ENCODE data around the gene CHD9. TPM values are rescaled to one million over a fixed set of nuclear protein-coding genes. Genes with fewer than 3 reads are reported as not detected.
"Not testable (repeated sequence)": the region's sequence is repeated elsewhere in the genome, so short reads cannot be mapped to it uniquely, and the experiment has no call there.

Gene CHD9
- total RNA-seq, 2 donors from 2014 or later: 29.2 to 38.1 TPM

DNA sequence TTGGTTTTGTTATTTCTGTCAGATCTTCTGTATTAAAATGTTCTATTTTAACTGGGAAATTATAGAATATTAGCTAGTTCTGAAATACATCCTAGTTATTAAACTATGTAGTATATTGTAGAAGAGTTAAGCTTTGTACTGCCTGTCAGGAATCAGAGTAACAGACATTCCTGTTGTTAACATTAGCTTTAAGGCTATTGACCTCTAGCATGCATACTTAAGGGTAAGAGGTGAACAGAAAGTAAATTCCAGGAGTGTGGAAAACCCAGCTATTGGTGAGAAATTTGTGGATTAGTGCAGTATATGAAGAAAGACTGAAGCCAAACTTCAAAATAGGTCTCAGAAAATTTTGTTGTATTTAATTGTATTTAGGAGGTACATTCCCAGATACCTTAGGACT, 111.3 kb downstream of the CHD9 start:
- Mint-ChIP-seq H3K9me3 (no peaks in the 10 kb centered on the region), H3K36me3 (no peaks in the 10 kb centered on the region)
- no peak for ATAC-seq

GRCh38 chr16:53168744-53169143, 114.0 kb downstream of the CHD9 start:
- H3K27me3 Mint-ChIP-seq: no peaks in the 10 kb centered on the region
- peaks cover 0 to 5% of the 10 kb centered on the region in 2 donors for H3K4me1 Mint-ChIP-seq (ENCODE audit: low read depth in 2 of 2)
- ATAC-seq: no peak
- no peak overlapping the region for H3K4me3 Mint-ChIP-seq
- no peak overlapping the region for H3K27ac Mint-ChIP-seq
- H3K36me3 Mint-ChIP-seq: no peaks in the 10 kb centered on the region
- no peaks in the 10 kb centered on the region for H3K9me3 Mint-ChIP-seq
- no peak for DNase-seq (ENCODE audit: low spot score)

More for the DNA sequence above, 111.3 kb downstream of the CHD9 start:
- H3K27ac Mint-ChIP-seq: no peak overlapping the region
- H3K4me3 Mint-ChIP-seq: no peak overlapping the region
- no peaks in the 10 kb centered on the region for H3K27me3 Mint-ChIP-seq
- no peak for DNase-seq (ENCODE audit: low spot score)
- peaks cover 0 to 5% of the 10 kb centered on the region in 2 donors for H3K4me1 Mint-ChIP-seq (ENCODE audit: low read depth in 2 of 2)

GRCh38 chr16:53172517-53172916, 117.7 kb downstream of the CHD9 start:
- Mint-ChIP-seq H3K36me3 (no peaks in the 10 kb centered on the region), H3K27ac (no peak overlapping the region), H3K9me3 (no peaks in the 10 kb centered on the region), H3K27me3 (no peaks in the 10 kb centered on the region), H3K4me3 (no peak overlapping the region), H3K4me1 (ENCODE audit: low read depth in 2 of 2) (no peaks in the 10 kb centered on the region)
- DNase-seq (ENCODE audit: low spot score) (no peak), ATAC-seq (no peak)

DNA sequence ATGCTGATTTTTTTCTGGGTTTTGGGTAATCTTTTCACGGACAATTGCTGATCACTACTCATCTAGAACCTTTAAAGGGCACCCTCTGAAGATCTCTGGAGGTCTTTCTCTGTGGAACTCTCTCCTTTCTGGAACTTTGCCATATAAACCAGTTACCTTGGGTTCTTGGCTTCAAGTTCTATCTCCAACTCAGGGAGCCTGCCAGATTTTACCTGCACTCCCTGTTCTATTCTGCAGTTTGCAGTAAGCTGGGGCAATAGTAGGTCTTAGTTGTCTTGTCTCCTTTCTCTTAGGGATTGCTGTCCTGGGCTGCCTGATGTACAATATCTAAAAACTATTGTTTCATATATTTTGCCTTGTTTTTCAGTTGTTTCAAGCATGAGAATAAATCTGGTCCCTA, 120.3 kb downstream of the CHD9 start:
- DNase-seq (ENCODE audit: low spot score): no peak
- H3K27me3 Mint-ChIP-seq: no peaks in the 10 kb centered on the region
- H3K27ac Mint-ChIP-seq: no peak overlapping the region
- H3K36me3 Mint-ChIP-seq: no peaks in the 10 kb centered on the region
- ATAC-seq: no peak
- no peaks in the 10 kb centered on the region for H3K9me3 Mint-ChIP-seq
- H3K4me3 Mint-ChIP-seq: no peak overlapping the region
- no peaks in the 10 kb centered on the region for H3K4me1 Mint-ChIP-seq (ENCODE audit: low read depth in 2 of 2)

GRCh38 chr16:53176434-53176833, 121.6 kb downstream of the CHD9 start:
- Mint-ChIP-seq H3K9me3 (no peaks in the 10 kb centered on the region), H3K27me3 (no peaks in the 10 kb centered on the region), H3K4me1 (ENCODE audit: low read depth in 2 of 2) (no peaks in the 10 kb centered on the region), H3K4me3 (no peak overlapping the region), H3K27ac (no peak overlapping the region), H3K36me3 (no peaks in the 10 kb centered on the region)
- ATAC-seq (no peak), DNase-seq (ENCODE audit: low spot score) (no peak)

- peaks cover 8% of the 10 kb centered on the region for H3K9me3 Mint-ChIP-seq
- peaks cover 0 to 3% of the 10 kb centered on the region in 2 donors for H3K4me1 Mint-ChIP-seq (ENCODE audit: low read depth in 2 of 2)
- peaks cover 21% of the 10 kb centered on the region for H3K36me3 Mint-ChIP-seq
- H3K27me3 Mint-ChIP-seq: no peaks in the 10 kb centered on the region
- no peak for ATAC-seq
- H3K4me3 Mint-ChIP-seq: no peak overlapping the region
- DNase-seq (ENCODE audit: low spot score): no peak
- H3K27ac Mint-ChIP-seq: no peak overlapping the region
Measured at GRCh38 chr16:53183442-53183841, 128.7 kb downstream of the CHD9 start.

- H3K36me3 Mint-ChIP-seq: peaks cover 21% of the 10 kb centered on the region
- H3K9me3 Mint-ChIP-seq; H3K4me3 Mint-ChIP-seq; DNase-seq (ENCODE audit: low spot score); H3K27me3 Mint-ChIP-seq; H3K27ac Mint-ChIP-seq; ATAC-seq; H3K4me1 Mint-ChIP-seq (ENCODE audit: low read depth in 2 of 2): not testable (repeated sequence)
Measured at GRCh38 chr16:53185741-53186140, 130.9 kb downstream of the CHD9 start.

DNA sequence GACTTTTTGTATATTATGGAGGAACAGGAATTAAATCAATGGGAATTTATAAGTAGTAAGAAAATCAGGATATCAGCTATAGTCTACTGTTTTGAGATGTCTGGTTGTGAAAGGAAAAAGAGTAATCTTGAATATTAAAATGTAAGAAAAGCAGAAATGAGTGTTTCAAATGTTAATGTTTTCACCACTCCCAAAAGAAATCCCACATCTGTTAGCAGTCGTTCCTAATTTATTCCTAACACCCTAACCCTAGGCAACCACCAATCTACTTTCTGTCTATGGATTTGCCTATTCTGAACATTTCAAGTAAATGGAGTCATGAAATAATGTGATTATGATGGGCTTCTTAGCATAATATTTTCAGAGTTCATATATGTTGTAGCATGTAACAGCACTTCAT, 133.0 kb downstream of the CHD9 start:
- Mint-ChIP-seq H3K27me3 (no peaks in the 10 kb centered on the region), H3K36me3 (peaks cover 21% of the 10 kb centered on the region), H3K27ac (no peak overlapping the region), H3K4me3 (no peak overlapping the region), H3K4me1 (ENCODE audit: low read depth in 2 of 2) (peaks cover 3 to 10% of the 10 kb centered on the region in 2 donors), H3K9me3 (peaks cover 8% of the 10 kb centered on the region)
- DNase-seq (ENCODE audit: low spot score) (no peak), ATAC-seq (no peak)

DNA sequence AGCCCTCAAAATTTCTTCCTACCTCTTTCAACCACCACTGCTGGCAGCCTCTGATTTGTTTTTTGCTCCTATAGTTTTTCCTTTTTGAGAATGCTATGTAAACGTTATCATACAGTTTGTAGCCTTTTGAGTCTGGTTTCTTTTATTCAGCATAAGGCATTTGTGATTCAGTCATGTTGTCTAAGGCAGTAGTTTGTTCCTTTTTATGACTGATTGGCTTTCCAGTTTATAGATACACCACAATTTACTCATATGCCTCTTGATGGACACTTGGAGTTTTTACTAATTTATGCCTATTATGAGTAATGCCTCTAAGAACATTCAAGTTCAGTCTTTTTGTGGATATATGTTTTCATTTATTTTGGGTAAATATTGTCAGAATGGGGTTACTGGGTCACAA, 136.6 kb downstream of the CHD9 start:
- no peak for ATAC-seq
- H3K27ac Mint-ChIP-seq: no peak overlapping the region

GRCh38 chr16:53198933-53199332, 144.1 kb downstream of the CHD9 start:
- Mint-ChIP-seq H3K27ac (no peak overlapping the region), H3K4me3 (no peak overlapping the region), H3K4me1 (ENCODE audit: low read depth in 2 of 2) (peaks cover 3 to 4% of the 10 kb centered on the region in 2 donors), H3K27me3 (no peaks in the 10 kb centered on the region), H3K36me3 (peaks cover 6% of the 10 kb centered on the region), H3K9me3 (no peaks in the 10 kb centered on the region)
- DNase-seq (ENCODE audit: low spot score) (no peak), ATAC-seq (no peak)

More for the DNA sequence above, 136.6 kb downstream of the CHD9 start:
- no peaks in the 10 kb centered on the region for H3K27me3 Mint-ChIP-seq
- H3K9me3 Mint-ChIP-seq: peaks cover 1% of the 10 kb centered on the region
- peaks cover 3 to 10% of the 10 kb centered on the region in 2 donors for H3K4me1 Mint-ChIP-seq (ENCODE audit: low read depth in 2 of 2)
- H3K36me3 Mint-ChIP-seq: peaks cover 7% of the 10 kb centered on the region
- H3K4me3 Mint-ChIP-seq: no peak overlapping the region
- no peak for DNase-seq (ENCODE audit: low spot score)

DNA sequence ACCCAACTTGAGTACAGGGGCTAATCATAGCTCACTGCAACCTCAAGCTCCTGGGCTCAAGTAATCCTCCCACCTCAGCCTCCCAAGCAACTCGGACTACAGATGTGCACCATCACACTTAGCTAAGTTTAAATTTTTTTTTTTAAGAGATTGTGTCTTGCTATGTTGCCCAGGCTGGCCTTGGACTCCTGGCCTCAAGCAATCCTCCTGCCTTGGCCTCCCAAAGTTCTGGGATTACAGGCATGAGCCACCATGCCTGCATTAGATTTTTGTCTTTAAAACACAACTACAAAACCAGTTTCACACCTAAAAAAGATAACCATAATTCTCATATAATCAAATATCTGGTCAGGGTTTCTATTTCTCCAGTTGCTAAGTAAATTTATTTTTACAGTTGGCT, 147.1 kb downstream of the CHD9 start:
- H3K36me3 Mint-ChIP-seq: peaks cover 6% of the 10 kb centered on the region
- H3K27me3 Mint-ChIP-seq: no peaks in the 10 kb centered on the region
- no peak for ATAC-seq
- no peak for DNase-seq (ENCODE audit: low spot score)
- peaks cover 3 to 4% of the 10 kb centered on the region in 2 donors for H3K4me1 Mint-ChIP-seq (ENCODE audit: low read depth in 2 of 2)
- H3K9me3 Mint-ChIP-seq: no peaks in the 10 kb centered on the region
- H3K27ac Mint-ChIP-seq: no peak overlapping the region
- no peak overlapping the region for H3K4me3 Mint-ChIP-seq

DNA sequence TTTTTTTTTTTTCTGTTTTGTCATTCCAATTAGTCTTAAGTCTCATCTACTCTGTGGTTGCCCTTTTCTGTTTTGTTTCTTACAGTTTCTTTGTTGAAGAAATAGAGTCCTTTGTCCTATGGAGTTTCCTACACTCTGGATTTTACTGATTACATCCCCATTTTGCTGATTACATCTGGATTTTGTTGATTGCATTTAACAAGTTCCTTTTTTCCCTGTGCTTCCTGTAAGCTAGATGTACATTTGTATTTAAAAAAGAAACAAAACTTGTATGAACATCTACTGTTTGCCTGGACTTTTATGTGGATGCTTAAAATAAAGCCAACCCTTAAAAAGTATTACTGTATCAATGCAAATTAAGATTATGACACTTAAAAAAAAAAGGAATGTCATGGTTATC, 147.6 kb downstream of the CHD9 start:
- no peaks in the 10 kb centered on the region for H3K27me3 Mint-ChIP-seq

DNA sequence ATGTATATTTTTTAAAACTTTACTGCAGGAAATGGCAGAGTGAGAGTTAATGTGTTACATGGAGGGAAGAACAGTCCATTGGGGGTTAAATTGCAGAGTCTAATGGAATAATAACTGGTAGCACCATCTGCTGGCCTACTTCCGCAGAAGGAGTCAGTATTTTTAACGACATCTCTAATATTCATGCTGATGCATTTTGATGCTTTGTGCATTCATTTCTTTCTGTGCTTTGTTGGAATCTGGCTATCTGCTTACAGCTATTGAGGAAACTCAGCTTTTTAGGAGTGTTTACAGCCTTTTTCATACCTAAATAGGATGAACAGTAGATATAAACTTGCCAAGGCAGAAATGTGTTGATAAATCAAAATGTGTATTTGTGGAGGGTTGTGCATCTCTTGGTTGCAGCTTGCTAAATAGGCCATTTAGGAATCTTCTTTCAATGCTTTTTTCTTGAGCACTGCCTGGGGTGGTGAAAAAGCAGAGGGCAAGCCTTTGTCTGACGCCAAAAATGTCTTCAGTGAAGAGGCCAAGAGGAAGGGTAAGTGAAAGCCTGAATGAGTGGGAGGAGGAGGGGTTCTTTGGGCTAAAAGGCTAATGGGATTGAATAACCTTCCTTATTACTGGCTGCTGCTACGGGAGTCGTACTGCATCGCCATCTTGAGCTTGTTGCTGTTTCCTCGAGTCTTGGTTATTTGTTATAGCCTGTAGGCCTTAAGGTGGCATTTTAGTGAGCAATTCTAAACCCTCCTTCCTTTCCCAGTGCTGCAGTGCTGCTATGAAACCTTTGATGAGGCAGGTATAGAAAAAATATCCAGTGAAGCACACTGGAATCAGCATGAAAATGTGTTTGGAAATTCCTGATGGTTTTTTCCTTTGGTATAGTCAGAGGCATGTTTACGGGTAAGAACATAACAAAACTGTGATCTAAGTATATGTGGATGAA, 153.3 kb downstream of the CHD9 start:
- Mint-ChIP-seq H3K27ac (peak overlapping the region; percentile 88 to 97), H3K4me1 (ENCODE audit: low read depth in 2 of 2) (peaks cover 20 to 26% of the 10 kb centered on the region in 2 donors), H3K4me3 (peak overlapping the region; percentile 88), H3K9me3 (no peaks in the 10 kb centered on the region), H3K27me3 (no peaks in the 10 kb centered on the region), H3K36me3 (peaks cover 5% of the 10 kb centered on the region)
- ATAC-seq (peak; percentile 62 to 78), DNase-seq (ENCODE audit: low spot score) (no peak)

More for the DNA sequence above, 147.6 kb downstream of the CHD9 start:
- DNase-seq (ENCODE audit: low spot score) (no peak), ATAC-seq (no peak)
- Mint-ChIP-seq H3K36me3 (peaks cover 6% of the 10 kb centered on the region), H3K27ac (no peak overlapping the region), H3K4me1 (ENCODE audit: low read depth in 2 of 2) (peaks cover 3 to 4% of the 10 kb centered on the region in 2 donors), H3K4me3 (no peak overlapping the region), H3K9me3 (no peaks in the 10 kb centered on the region)

- no peaks in the 10 kb centered on the region for H3K9me3 Mint-ChIP-seq
- peak overlapping the region; percentile 88 for H3K4me3 Mint-ChIP-seq
- H3K36me3 Mint-ChIP-seq: peaks cover 5% of the 10 kb centered on the region
- peaks cover 23 to 31% of the 10 kb centered on the region in 2 donors for H3K4me1 Mint-ChIP-seq (ENCODE audit: low read depth in 2 of 2)
- no peaks in the 10 kb centered on the region for H3K27me3 Mint-ChIP-seq
- ATAC-seq (no peak), DNase-seq (ENCODE audit: low spot score) (no peak)
- H3K27ac Mint-ChIP-seq: peak overlapping the region; percentile 56 to 76
Measured at GRCh38 chr16:53209429-53209828, 154.6 kb downstream of the CHD9 start.
